MM.1S (cell line): ENCODE data around the gene CACHD1.

Experiments
- CTCF ChIP-seq: fragments of 300-600 bp; sonication (generic); IDR thresholded peaks from 2 replicates; pipeline ENCODE4 v1.5.1; 2016; ENCODE audit warnings: antibody characterized with exemption, low read length, mixed read lengths
- EZH2 ChIP-seq: fragments of 300-600 bp; sonication (generic); optimal IDR thresholded peaks from 2 replicates; pipeline ENCODE3; 2017; ENCODE audit warnings: low read depth, mild to moderate bottlenecking, antibody characterized with exemption, low read length, mixed read lengths

- no peak for TF ChIP-seq CTCF
- no peak for TF ChIP-seq EZH2
Observed at GRCh38 chr1:64518692-64519481, 49.0 kb downstream of the CACHD1 start.
